ENCODE results near the gene ADD2.
A peak's percentile ranks its signal among the peaks of the same experiment; 100 is the strongest.

The ADD2 gene

DNA sequence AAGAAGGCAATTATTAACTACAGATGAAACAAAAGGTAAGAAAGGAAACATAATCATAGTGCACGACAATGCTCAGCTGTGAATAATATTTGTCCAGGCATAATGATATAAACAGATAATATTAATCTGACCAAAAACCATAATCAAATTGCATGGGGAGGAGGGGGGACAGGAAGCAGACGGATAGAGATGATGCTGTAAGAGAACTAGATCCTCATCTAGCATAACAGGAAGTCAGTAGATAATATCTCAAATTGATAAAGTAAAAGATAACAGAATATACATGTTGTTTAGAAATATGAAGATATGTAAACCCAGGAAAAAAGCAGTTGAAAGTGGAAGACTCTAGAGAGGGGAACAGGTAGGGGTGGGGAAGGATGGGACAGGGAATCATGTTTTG, 129.4 kb downstream of the ADD2 start:
- TF ChIP-seq, protein P1, sequence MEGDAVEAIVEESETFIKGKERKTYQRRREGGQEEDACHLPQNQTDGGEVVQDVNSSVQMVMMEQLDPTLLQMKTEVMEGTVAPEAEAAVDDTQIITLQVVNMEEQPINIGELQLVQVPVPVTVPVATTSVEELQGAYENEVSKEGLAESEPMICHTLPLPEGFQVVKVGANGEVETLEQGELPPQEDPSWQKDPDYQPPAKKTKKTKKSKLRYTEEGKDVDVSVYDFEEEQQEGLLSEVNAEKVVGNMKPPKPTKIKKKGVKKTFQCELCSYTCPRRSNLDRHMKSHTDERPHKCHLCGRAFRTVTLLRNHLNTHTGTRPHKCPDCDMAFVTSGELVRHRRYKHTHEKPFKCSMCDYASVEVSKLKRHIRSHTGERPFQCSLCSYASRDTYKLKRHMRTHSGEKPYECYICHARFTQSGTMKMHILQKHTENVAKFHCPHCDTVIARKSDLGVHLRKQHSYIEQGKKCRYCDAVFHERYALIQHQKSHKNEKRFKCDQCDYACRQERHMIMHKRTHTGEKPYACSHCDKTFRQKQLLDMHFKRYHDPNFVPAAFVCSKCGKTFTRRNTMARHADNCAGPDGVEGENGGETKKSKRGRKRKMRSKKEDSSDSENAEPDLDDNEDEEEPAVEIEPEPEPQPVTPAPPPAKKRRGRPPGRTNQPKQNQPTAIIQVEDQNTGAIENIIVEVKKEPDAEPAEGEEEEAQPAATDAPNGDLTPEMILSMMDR (IDR thresholded peaks at IDR 0.05; ENCODE audit: insufficient read depth, low read depth, low read length, missing control alignments), result no peak
- DNase-seq (ENCODE audit: low read depth), result no peak
- no peak overlapping the region for H3K4me3 ChIP-seq (ENCODE audit: low read length)

DNA sequence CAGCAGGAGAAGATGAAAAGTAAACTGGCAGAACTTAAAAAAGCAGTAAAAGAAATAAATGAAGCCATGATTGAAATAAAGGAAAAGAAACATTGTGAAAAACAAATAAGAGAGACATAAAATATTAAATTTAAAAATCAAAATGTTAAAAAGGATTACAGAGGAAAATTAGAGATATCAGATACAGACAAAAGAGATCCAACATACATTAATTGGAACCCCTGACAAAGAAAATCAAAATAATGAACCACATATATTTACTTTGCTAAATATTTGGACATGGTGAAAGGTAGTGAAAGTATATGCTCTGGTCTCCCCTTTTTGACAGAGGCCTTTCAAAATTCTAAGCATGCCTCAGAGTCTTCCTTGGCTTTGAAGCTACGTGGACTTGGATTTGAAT, 134.5 kb downstream of the ADD2 start:
- H3K4me3 ChIP-seq (ENCODE audit: low read length), result no peak overlapping the region
- no peak for DNase-seq (ENCODE audit: low read depth)
- TF ChIP-seq, protein P1 (IDR thresholded peaks at IDR 0.05; ENCODE audit: insufficient read depth, low read depth, low read length, missing control alignments), result no peak

DNA sequence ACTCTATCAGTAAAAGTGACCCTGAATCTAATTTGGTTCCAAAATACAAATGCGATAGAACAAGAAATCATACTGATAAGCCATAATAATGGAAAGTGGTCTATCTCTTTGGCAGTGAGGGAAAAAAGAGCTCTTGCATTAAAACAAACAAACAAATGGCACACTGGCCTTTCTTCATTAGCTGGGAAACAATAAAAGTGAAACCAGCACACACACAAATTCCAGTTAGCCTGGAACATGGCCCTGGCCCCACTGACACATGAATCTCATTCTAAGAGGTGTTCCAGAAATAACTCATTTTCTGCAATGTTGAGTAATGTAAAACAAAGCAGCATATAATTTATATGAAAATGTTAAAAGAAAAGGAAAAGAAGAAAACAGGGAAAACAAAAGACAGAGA, 135.0 kb downstream of the ADD2 start:
- TF ChIP-seq, protein P1 (IDR thresholded peaks at IDR 0.05; ENCODE audit: insufficient read depth, low read depth, low read length, missing control alignments), result no peak
- no peak for DNase-seq (ENCODE audit: low read depth)
- no peak overlapping the region for H3K4me3 ChIP-seq (ENCODE audit: low read length)

DNA sequence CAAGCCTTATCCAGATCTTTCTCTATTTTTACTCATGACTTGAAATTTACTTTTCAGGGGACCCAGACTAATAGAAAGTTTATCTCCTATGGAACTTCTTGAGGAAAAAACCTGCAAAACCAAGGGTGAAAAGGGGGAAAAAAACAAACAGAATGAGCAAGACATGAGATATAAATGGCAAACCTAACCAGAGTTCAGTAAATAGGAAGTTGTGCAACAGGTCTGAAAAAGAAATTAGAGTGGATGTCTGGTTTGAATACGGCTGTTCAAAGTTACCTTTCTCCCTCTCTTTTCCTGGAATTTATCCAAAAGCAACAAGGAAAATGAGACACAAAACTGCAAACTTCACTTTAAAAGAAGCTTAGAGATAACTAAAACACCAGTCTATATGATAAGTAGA, 135.6 kb downstream of the ADD2 start:
- TF ChIP-seq, protein P1 (IDR thresholded peaks at IDR 0.05; ENCODE audit: insufficient read depth, low read depth, low read length, missing control alignments), result no peak
- no peak for DNase-seq (ENCODE audit: low read depth)
- no peak overlapping the region for H3K4me3 ChIP-seq (ENCODE audit: low read length)

DNA sequence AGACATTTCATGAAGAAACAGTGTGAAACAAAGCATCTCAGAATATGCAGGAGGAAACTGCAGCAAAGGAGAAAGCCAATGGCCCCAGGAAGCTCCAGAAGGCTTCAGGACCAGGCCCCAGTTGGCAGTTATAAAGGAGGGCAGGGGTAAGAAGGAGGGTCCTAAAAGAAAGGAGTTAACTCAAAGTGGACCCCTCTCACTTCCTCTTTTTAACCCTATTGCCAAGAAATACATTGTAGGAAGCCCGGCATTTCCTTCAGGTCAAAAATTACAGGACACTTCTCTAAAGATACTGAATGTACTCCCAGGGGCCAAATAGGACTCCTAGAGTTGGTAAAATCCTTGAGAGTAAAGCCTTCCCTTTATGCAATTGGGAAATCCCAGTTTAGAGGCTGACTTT, 137.2 kb downstream of the ADD2 start:
- TF ChIP-seq, protein P1 (IDR thresholded peaks at IDR 0.05; ENCODE audit: insufficient read depth, low read depth, low read length, missing control alignments), result no peak
- H3K4me3 ChIP-seq (ENCODE audit: low read length), result no peak overlapping the region
- DNase-seq (ENCODE audit: low read depth), result no peak

DNA sequence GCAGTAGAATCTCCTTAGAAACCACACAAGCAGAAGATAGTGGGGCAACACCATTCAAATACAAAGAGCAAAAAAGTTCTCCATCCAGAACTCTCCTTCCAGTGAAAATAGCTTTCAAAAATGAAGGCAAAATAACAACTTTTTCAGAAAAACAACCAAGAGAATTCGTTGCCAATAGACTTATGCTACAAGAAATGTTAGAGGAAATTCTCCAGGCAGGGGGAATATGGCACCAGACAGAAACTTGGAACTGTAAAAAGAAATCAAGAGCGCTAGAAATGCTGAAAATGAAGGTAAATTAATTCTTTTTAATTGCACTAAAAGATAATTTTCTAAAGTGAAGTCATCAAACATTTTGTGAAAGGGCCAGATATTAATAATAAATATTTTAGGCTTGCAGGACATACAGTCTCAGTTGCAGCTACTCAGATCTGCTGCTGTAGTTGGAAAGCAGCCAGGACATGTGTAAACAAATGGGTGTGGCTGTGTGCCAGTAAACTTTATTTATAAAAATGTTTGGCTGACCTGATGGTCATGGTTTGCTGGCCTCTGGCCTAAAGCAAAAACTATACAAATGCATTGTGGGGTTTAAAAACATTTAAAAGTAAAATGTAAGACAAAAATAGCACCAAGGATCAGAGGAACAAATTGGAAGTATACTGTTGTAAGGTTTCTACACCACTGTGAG, 140.6 kb downstream of the ADD2 start:
- TF ChIP-seq, protein P1 (IDR thresholded peaks at IDR 0.05; ENCODE audit: insufficient read depth, low read depth, low read length, missing control alignments), result no peak
- peak; percentile 72 for DNase-seq (ENCODE audit: low read depth)
- H3K4me3 ChIP-seq (ENCODE audit: low read length), result no peak overlapping the region

Data from epithelial cell of esophagus (primary cell).